K562 (cell line): ENCODE data around the gene CCDC117. TPM values are rescaled to one million over a fixed set of nuclear protein-coding genes. Genes with fewer than 3 reads are reported as not detected.
A peak's percentile ranks its signal among the peaks of the same experiment; 100 is the strongest.

Experiments
- CBFA2T2 ChIP-seq: fragments of 450-650 bp; conservative IDR thresholded peaks from 2 replicates; pipeline ENCODE4 v1.6.1; 2017; ENCODE audit warnings: mild to moderate bottlenecking
- CXXC5 ChIP-seq: fragments of 250-450 bp; sonication (Bioruptor Pico); IDR thresholded peaks from 2 replicates; pipeline ENCODE4 v1.8.0; 2022; ENCODE audit warnings: inconsistent platforms, mild to moderate bottlenecking, moderate library complexity
- MBD2 ChIP-seq: sonication (generic); IDR thresholded peaks from 2 replicates; pipeline ENCODE4 v1.6.1; 2016; ENCODE audit warnings: low read depth, borderline replicate concordance
- MTA2 ChIP-seq: fragments of 450-650 bp; IDR thresholded peaks from 2 replicates; pipeline ENCODE4 v1.6.1; 2016; ENCODE audit warnings: low read depth
- OTX1 ChIP-seq: fragments of 450-650 bp; formaldehyde crosslinking; IDR thresholded peaks from 2 replicates; pipeline ENCODE4 v1.4.0; 2022; ENCODE audit warnings: mild to moderate bottlenecking
- PTBP1 ChIP-seq: fragments of 200-400 bp; formaldehyde crosslinking; IDR thresholded peaks from 2 replicates; pipeline ENCODE4 v1.6.1; 2017; ENCODE audit warnings: low read depth, low read length
- TCFL5 ChIP-seq: fragments of 250-450 bp; sonication (Bioruptor Pico); conservative IDR thresholded peaks from 2 replicates; pipeline ENCODE4 v1.6.1; 2021; ENCODE audit warnings: mild to moderate bottlenecking, moderate library complexity, matching md5 sums
- ZNF512 ChIP-seq: IDR thresholded peaks from 2 replicates; pipeline ENCODE4 v1.6.1; 2016; ENCODE audit warnings: missing genetic modification characterization, missing compliant biosample characterization
- ZNF584 ChIP-seq: fragments of 200-800 bp; sonication (Bioruptor generic); IDR thresholded peaks from 2 replicates; pipeline ENCODE4 v1.6.1; 2016; ENCODE audit warnings: low read depth, mild to moderate bottlenecking, missing genetic modification characterization, missing compliant biosample characterization
- polyA plus RNA-seq, 8 experiments: library from polyadenylated mRNA; depleted of rRNA in 4 of 8; stranded (reverse) in 5 of 8; unstranded in 3 of 8; fragments of >200 nt; fragmentation: Nextera tagmentation in 2 of 8; fragmentation: Illumina TruSeq in 1 of 8; extraction: Ambion mirVana in 2 of 8; extraction: Trizol in 1 of 8; gene quantifications; 2 replicates each; pipeline versions ENCODE4 v1.2.1 to v1.2.3, GENCODE V29; 2011 to 2014; ENCODE audit warnings: inconsistent platforms in 1 of 8, missing spikeins in 1 of 8
- total RNA-seq, 7 experiments: library from RNA; depleted of rRNA in 6 of 7; stranded (reverse); fragments of >200 nt in 6 of 7; fragmentation: Illumina TruSeq in 2 of 7; extraction: Trizol in 2 of 7; gene quantifications; 2 replicates each; pipeline versions ENCODE4 v1.2.1 to v1.2.3, GENCODE V29; 2011 to 2021; ENCODE audit warnings: low replicate concordance in 1 of 7
- TF ChIP-seq, protein P1 (sequence below): fragments of 250-450 bp; sonication (Bioruptor Pico); IDR thresholded peaks from 2 replicates; pipeline ENCODE4 v1.5.0; 2021; ENCODE audit warnings: mild to moderate bottlenecking, borderline replicate concordance
- TF ChIP-seq, protein P2 (sequence below): fragments of 200-800 bp; sonication (Bioruptor generic); IDR thresholded peaks from 2 replicates; pipeline ENCODE4 v1.6.1; 2017; ENCODE audit warnings: missing genetic modification characterization, missing compliant biosample characterization
- TF ChIP-seq, protein P3 (sequence below): sonication (generic); formaldehyde crosslinking; IDR thresholded peaks from 2 replicates; pipeline ENCODE4 v1.8.0; 2023; ENCODE audit warnings: missing genetic modification reagents, mild to moderate bottlenecking, borderline replicate concordance
- TF ChIP-seq, protein P4 (sequence below): fragments of 450-650 bp; formaldehyde crosslinking; IDR thresholded peaks from 2 replicates; pipeline ENCODE4 v1.4.0; 2020; ENCODE audit warnings: mild to moderate bottlenecking, moderate library complexity

Gene CCDC117
- total and polyA plus RNA-seq, 9 of the 15 experiments (the other 6 are each of a cell fraction or from before 2014, with no cell fraction given) = 5.7 to 23.3 (median 15.8) TPM

DNA sequence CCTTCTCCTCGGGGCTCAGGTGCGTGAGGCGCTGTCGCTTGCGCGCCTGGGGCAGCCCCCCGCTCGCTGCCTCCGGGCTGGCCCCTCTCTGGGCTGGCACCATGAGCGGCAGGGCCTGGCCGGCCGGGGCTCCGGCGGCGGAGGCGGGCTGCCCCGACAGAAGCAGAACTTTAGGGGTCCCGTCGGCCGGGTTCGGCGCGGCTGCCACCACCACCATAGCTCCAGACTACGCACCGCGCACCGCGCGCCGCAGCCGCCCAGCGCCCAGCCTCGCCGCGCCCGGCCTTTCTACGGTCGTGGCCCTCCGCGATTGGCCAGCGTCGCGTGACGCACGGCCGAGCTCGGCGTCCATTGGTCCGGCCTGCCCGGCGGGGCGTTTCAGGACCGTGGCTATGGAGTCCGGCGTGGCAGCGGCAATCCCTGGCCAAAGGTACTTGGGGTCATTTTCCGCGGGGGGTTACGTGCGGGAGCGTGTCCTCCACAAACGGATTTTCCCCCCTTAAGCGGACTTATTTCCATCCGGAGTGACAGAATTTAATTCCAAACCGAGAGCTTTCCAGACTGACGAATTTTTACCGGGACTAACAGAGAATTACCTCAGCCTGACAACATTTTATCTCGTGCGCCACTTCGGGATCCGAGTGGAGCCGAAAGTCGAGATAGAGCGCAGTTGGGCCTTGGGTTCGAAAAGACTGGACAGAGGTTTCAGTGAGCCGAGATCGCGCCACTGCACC lies 28.0 kb downstream of the CCDC117 start, which contains the start of gene XBP1 (continued):
- TF ChIP-seq, protein P1, sequence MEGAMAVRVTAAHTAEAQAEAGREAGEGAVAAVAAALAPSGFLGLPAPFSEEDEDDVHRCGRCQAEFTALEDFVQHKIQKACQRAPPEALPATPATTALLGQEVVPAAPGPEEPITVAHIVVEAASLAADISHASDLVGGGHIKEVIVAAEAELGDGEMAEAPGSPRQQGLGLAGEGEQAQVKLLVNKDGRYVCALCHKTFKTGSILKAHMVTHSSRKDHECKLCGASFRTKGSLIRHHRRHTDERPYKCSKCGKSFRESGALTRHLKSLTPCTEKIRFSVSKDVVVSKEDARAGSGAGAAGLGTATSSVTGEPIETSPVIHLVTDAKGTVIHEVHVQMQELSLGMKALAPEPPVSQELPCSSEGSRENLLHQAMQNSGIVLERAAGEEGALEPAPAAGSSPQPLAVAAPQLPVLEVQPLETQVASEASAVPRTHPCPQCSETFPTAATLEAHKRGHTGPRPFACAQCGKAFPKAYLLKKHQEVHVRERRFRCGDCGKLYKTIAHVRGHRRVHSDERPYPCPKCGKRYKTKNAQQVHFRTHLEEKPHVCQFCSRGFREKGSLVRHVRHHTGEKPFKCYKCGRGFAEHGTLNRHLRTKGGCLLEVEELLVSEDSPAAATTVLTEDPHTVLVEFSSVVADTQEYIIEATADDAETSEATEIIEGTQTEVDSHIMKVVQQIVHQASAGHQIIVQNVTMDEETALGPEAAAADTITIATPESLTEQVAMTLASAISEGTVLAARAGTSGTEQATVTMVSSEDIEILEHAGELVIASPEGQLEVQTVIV = no peak
- TF ChIP-seq, protein P2, sequence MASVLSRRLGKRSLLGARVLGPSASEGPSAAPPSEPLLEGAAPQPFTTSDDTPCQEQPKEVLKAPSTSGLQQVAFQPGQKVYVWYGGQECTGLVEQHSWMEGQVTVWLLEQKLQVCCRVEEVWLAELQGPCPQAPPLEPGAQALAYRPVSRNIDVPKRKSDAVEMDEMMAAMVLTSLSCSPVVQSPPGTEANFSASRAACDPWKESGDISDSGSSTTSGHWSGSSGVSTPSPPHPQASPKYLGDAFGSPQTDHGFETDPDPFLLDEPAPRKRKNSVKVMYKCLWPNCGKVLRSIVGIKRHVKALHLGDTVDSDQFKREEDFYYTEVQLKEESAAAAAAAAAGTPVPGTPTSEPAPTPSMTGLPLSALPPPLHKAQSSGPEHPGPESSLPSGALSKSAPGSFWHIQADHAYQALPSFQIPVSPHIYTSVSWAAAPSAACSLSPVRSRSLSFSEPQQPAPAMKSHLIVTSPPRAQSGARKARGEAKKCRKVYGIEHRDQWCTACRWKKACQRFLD (CRISPR knock-in tag) = no peak
- no peak for TF ChIP-seq PTBP1
- TF ChIP-seq, protein P3, sequence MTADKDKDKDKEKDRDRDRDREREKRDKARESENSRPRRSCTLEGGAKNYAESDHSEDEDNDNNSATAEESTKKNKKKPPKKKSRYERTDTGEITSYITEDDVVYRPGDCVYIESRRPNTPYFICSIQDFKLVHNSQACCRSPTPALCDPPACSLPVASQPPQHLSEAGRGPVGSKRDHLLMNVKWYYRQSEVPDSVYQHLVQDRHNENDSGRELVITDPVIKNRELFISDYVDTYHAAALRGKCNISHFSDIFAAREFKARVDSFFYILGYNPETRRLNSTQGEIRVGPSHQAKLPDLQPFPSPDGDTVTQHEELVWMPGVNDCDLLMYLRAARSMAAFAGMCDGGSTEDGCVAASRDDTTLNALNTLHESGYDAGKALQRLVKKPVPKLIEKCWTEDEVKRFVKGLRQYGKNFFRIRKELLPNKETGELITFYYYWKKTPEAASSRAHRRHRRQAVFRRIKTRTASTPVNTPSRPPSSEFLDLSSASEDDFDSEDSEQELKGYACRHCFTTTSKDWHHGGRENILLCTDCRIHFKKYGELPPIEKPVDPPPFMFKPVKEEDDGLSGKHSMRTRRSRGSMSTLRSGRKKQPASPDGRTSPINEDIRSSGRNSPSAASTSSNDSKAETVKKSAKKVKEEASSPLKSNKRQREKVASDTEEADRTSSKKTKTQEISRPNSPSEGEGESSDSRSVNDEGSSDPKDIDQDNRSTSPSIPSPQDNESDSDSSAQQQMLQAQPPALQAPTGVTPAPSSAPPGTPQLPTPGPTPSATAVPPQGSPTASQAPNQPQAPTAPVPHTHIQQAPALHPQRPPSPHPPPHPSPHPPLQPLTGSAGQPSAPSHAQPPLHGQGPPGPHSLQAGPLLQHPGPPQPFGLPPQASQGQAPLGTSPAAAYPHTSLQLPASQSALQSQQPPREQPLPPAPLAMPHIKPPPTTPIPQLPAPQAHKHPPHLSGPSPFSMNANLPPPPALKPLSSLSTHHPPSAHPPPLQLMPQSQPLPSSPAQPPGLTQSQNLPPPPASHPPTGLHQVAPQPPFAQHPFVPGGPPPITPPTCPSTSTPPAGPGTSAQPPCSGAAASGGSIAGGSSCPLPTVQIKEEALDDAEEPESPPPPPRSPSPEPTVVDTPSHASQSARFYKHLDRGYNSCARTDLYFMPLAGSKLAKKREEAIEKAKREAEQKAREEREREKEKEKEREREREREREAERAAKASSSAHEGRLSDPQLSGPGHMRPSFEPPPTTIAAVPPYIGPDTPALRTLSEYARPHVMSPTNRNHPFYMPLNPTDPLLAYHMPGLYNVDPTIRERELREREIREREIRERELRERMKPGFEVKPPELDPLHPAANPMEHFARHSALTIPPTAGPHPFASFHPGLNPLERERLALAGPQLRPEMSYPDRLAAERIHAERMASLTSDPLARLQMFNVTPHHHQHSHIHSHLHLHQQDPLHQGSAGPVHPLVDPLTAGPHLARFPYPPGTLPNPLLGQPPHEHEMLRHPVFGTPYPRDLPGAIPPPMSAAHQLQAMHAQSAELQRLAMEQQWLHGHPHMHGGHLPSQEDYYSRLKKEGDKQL (CRISPR knock-in tag) = no peak
- TF ChIP-seq MTA2 = no peak
- no peak for TF ChIP-seq TCFL5 (CRISPR knock-in tag)
- peak; percentile 85 for TF ChIP-seq CXXC5 (CRISPR knock-in tag)
- TF ChIP-seq CBFA2T2 = 0 out of 2 replicates have a peak, but pooled peaks have one; percentile 5
- TF ChIP-seq ZNF512 (tag) = no peak
- 0 out of 2 replicates have a peak, but pooled peaks have one; percentile 13 for TF ChIP-seq ZNF584
- peak; percentile 52; the same call in 1 of the 2 replicates for TF ChIP-seq MBD2
- TF ChIP-seq OTX1 (CRISPR knock-in tag) = no peak
- TF ChIP-seq, protein P4, sequence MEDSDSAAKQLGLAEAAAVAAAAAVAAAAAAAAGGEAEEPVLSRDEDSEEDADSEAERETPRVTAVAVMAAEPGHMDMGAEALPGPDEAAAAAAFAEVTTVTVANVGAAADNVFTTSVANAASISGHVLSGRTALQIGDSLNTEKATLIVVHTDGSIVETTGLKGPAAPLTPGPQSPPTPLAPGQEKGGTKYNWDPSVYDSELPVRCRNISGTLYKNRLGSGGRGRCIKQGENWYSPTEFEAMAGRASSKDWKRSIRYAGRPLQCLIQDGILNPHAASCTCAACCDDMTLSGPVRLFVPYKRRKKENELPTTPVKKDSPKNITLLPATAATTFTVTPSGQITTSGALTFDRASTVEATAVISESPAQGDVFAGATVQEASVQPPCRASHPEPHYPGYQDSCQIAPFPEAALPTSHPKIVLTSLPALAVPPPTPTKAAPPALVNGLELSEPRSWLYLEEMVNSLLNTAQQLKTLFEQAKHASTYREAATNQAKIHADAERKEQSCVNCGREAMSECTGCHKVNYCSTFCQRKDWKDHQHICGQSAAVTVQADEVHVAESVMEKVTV (CRISPR knock-in tag) = no peak
